Smooth muscle cell (in vitro differentiated cells): ENCODE data around the gene SLC25A1. TPM values are rescaled to one million over a fixed set of nuclear protein-coding genes. Genes with fewer than 3 reads are reported as not detected.
A peak's percentile ranks its signal among the peaks of the same experiment; 100 is the strongest.

Experiments
- DNase-seq: peaks from one replicate; lab custom pipeline; 2025; ENCODE audit not compliant: unreplicated experiment; lab: John Stamatoyannopoulos, UW
- H2AFZ ChIP-seq: fragments of 200-600 bp; sonication (generic); 2 replicates; pipeline ENCODE4 v1.6.0; 2016; ENCODE audit warnings: antibody characterized with exemption, low read depth, mild to moderate bottlenecking
- H3F3A ChIP-seq: fragments of 200-600 bp; sonication (generic); 2 replicates; pipeline ENCODE4 v1.6.0; 2017; ENCODE audit warnings: antibody characterized with exemption, low read depth
- H3K27ac ChIP-seq: fragments of 200-600 bp; sonication (generic); 2 replicates; pipeline ENCODE4 v1.5.1; 2016; ENCODE audit warnings: low read depth, mild to moderate bottlenecking
- H3K27me3 ChIP-seq: fragments of 200-600 bp; sonication (generic); 2 replicates; pipeline ENCODE4 v1.6.1; 2016; ENCODE audit warnings: low read depth, mild to moderate bottlenecking
- H3K36me3 ChIP-seq: fragments of 200-600 bp; sonication (generic); 2 replicates; pipeline ENCODE4 v1.5.1; 2016; ENCODE audit warnings: low read depth
- H3K4me1 ChIP-seq: fragments of 200-600 bp; sonication (generic); 2 replicates; pipeline ENCODE4 v1.5.1; 2016; ENCODE audit warnings: low read depth
- H3K4me2 ChIP-seq: fragments of 200-600 bp; sonication (generic); 2 replicates; pipeline ENCODE4 v1.6.0; 2016; ENCODE audit warnings: mild to moderate bottlenecking
- H3K4me3 ChIP-seq: fragments of 200-600 bp; sonication (generic); 2 replicates; pipeline ENCODE4 v1.5.1; 2016; ENCODE audit warnings: mild to moderate bottlenecking
- H3K79me2 ChIP-seq: fragments of 200-600 bp; sonication (generic); 2 replicates; pipeline ENCODE4 v1.6.0; 2016; ENCODE audit warnings: low read depth, mild to moderate bottlenecking
- H3K9ac ChIP-seq: fragments of 200-600 bp; sonication (generic); 2 replicates; pipeline ENCODE4 v1.6.0; 2016; ENCODE audit warnings: low read depth
- H3K9me3 ChIP-seq: fragments of 200-600 bp; sonication (generic); replicated peaks from 2 replicates; pipeline ENCODE4 v1.5.1; 2016; ENCODE audit warnings: low read depth
- H4K20me1 ChIP-seq: fragments of 200-600 bp; sonication (generic); 2 replicates; pipeline ENCODE4 v1.6.0; 2016; ENCODE audit warnings: low read depth
- CTCF ChIP-seq: fragments of 200-600 bp; sonication (generic); IDR thresholded peaks from 2 replicates; pipeline ENCODE4 v1.5.1; 2017; ENCODE audit warnings: borderline replicate concordance, mild to moderate bottlenecking, antibody characterized with exemption; ENCODE audit not compliant: insufficient read depth, poor library complexity, severe bottlenecking
- WGBS: methylation state at CpG from one replicate; pipeline ENCODE4 v1.1.7; 2016; ENCODE audit warnings: low lambda C conversion rate; 5-methylcytosine and 5-hydroxymethylcytosine counted together
- polyA plus RNA-seq: library from polyadenylated mRNA; unstranded; fragments of >200 nt; fragmentation: Nextera tagmentation; extraction: Ambion mirVana; gene quantifications from 2 replicates; pipeline ENCODE4 v1.2.1, GENCODE V29; 2016
- total RNA-seq: library from RNA; depleted of rRNA; stranded (reverse); fragments of >200 nt; gene quantifications from 2 replicates; pipeline ENCODE4 v1.2.3, GENCODE V29; 2014

SLC25A1 gene
- total and polyA plus RNA-seq, 2 experiments from 2014 or later: 56.5 to 204 TPM

- H3K4me2 ChIP-seq: no peak overlapping the region
- no peak for DNase-seq
These were observed 4.2 kb downstream of the SLC25A1 start for GRCh38 chr22:19174106-19175025.

GRCh38 chr22:19173047-19174035 is 5.2 kb downstream of the SLC25A1 start:
- peaks cover 23% of the 10 kb centered on the region for H3K4me1 ChIP-seq
- 90% methylated on average over 19 of the region's 19 CpGs for WGBS
- H3K27ac ChIP-seq: no peak overlapping the region
- peak overlapping the region; percentile 100 for H3K4me2 ChIP-seq
- H3F3A ChIP-seq: no peaks in the 10 kb centered on the region
- no peak for DNase-seq
- no peaks in the 10 kb centered on the region for H3K9me3 ChIP-seq
- peaks cover 19% of the 10 kb centered on the region for H3K27me3 ChIP-seq
- no peaks in the 10 kb centered on the region for H3K36me3 ChIP-seq
- peaks cover 43% of the 10 kb centered on the region for H3K79me2 ChIP-seq
- H3K9ac ChIP-seq: peak overlapping the region; percentile 97
- H3K4me3 ChIP-seq: no peak overlapping the region
- no peak overlapping the region for H2AFZ ChIP-seq
- H4K20me1 ChIP-seq: peaks cover 46% of the 10 kb centered on the region
- no peak for TF ChIP-seq CTCF

More at GRCh38 chr22:19174106-19175025, 4.2 kb downstream of the SLC25A1 start:
- no peaks in the 10 kb centered on the region for H3K9me3 ChIP-seq
- peaks cover 9% of the 10 kb centered on the region for H3K27me3 ChIP-seq
- H3K36me3 ChIP-seq: no peaks in the 10 kb centered on the region
- H3F3A ChIP-seq: no peaks in the 10 kb centered on the region
- TF ChIP-seq CTCF: no peak
- peaks cover 18% of the 10 kb centered on the region for H3K4me1 ChIP-seq
- no peak overlapping the region for H3K9ac ChIP-seq
- no peak overlapping the region for H3K4me3 ChIP-seq
- peaks cover 43% of the 10 kb centered on the region for H3K79me2 ChIP-seq
- H3K27ac ChIP-seq: peak overlapping the region; percentile 35
- H4K20me1 ChIP-seq: peaks cover 46% of the 10 kb centered on the region
- H2AFZ ChIP-seq: no peak overlapping the region
- 59% methylated on average over 14 of the region's 14 CpGs for WGBS

- H2AFZ ChIP-seq: peak overlapping the region; percentile 96
- no peaks in the 10 kb centered on the region for H3K9me3 ChIP-seq
- no peaks in the 10 kb centered on the region for H3K36me3 ChIP-seq
- 42% methylated on average over 13 of the region's 13 CpGs for WGBS
- no peak for DNase-seq
- H3K4me2 ChIP-seq: peak overlapping the region; percentile 100
- H4K20me1 ChIP-seq: peaks cover 42% of the 10 kb centered on the region
- H3K27me3 ChIP-seq: peaks cover 28% of the 10 kb centered on the region
- H3K9ac ChIP-seq: peak overlapping the region; percentile 97
- peak overlapping the region; percentile 92 for H3K4me3 ChIP-seq
- peaks cover 19% of the 10 kb centered on the region for H3K4me1 ChIP-seq
- TF ChIP-seq CTCF: no peak
- peak overlapping the region; percentile 83 for H3K27ac ChIP-seq
- H3F3A ChIP-seq: no peaks in the 10 kb centered on the region
- peaks cover 35% of the 10 kb centered on the region for H3K79me2 ChIP-seq
These were observed 6.1 kb downstream of the SLC25A1 start for GRCh38 chr22:19172213-19173046.
